Type B pancreatic cell (in vitro differentiated cells): ENCODE measurements around the gene SIRT5. TPM values are rescaled to one million over a fixed set of nuclear protein-coding genes. Genes with fewer than 3 reads are reported as not detected.

ENCODE experiments used
- DNase-seq: peaks from one replicate; pipeline ENCODE4 v3.0.0; 2021; ENCODE audit warnings: mixed read lengths; ENCODE audit not compliant: unreplicated experiment; ENCODE audit errors: extremely low spot score
- H3K27ac Mint-ChIP-seq: 2 replicates; pipeline ENCODE4 v1.8.0; 2021; ENCODE audit warnings: mild to moderate bottlenecking, mixed read lengths
- H3K27me3 Mint-ChIP-seq: 2 replicates; pipeline ENCODE4 v1.8.0; 2021; ENCODE audit warnings: mixed read lengths
- H3K36me3 Mint-ChIP-seq: 2 replicates; pipeline ENCODE4 v1.8.0; 2021; ENCODE audit warnings: mixed read lengths
- H3K4me1 Mint-ChIP-seq: one replicate; pipeline ENCODE4 v1.8.0; 2021; ENCODE audit warnings: mixed read lengths; ENCODE audit not compliant: unreplicated experiment
- H3K4me3 Mint-ChIP-seq: 2 replicates; pipeline ENCODE4 v1.8.0; 2021; ENCODE audit warnings: mild to moderate bottlenecking, mixed read lengths
- H3K9me3 Mint-ChIP-seq: 2 replicates; pipeline ENCODE4 v1.8.0; 2021; ENCODE audit warnings: mixed read lengths
- CTCF ChIP-seq: fragments of 200-600 bp; sonication (generic); conservative IDR thresholded peaks from 2 replicates; pipeline ENCODE4 v1.5.0; 2021; ENCODE audit warnings: antibody characterized with exemption, mild to moderate bottlenecking
- total RNA-seq: library from RNA; stranded (reverse); gene quantifications from 2 replicates; pipeline ENCODE4 v1.2.1, GENCODE V29; 2021; ENCODE audit warnings: low replicate concordance

SIRT5 gene
- total RNA-seq, 1 donor from 2014 or later: 15.3 TPM

GRCh38 chr6:13635948-13636658 is 61.7 kb downstream of the SIRT5 start:
- no peak for TF ChIP-seq CTCF
- Mint-ChIP-seq H3K27ac (no peak overlapping the region), H3K4me3 (no peak overlapping the region), H3K27me3 (no peaks in the 10 kb centered on the region), H3K36me3 (peaks cover 20% of the 10 kb centered on the region), H3K9me3 (no peaks in the 10 kb centered on the region), H3K4me1 (no peaks in the 10 kb centered on the region)
- DNase-seq: no peak

GRCh38 chr6:13638014-13638413 is 63.6 kb downstream of the SIRT5 start:
- Mint-ChIP-seq H3K9me3 (no peaks in the 10 kb centered on the region), H3K4me1 (no peaks in the 10 kb centered on the region), H3K36me3 (peaks cover 21% of the 10 kb centered on the region), H3K4me3 (no peak overlapping the region), H3K27ac (no peak overlapping the region), H3K27me3 (no peaks in the 10 kb centered on the region)
- DNase-seq: no peak
- no peak for TF ChIP-seq CTCF

GRCh38 chr6:13638626-13639025 is 64.2 kb downstream of the SIRT5 start:
- Mint-ChIP-seq H3K9me3 (no peaks in the 10 kb centered on the region), H3K36me3 (peaks cover 26% of the 10 kb centered on the region), H3K4me1 (no peaks in the 10 kb centered on the region), H3K27me3 (no peaks in the 10 kb centered on the region), H3K27ac (no peak overlapping the region), H3K4me3 (no peak overlapping the region)
- DNase-seq: no peak
- no peak for TF ChIP-seq CTCF

GRCh38 chr6:13641315-13641714 is 66.9 kb downstream of the SIRT5 start:
- H3K27me3 Mint-ChIP-seq: no peaks in the 10 kb centered on the region
- no peak overlapping the region for H3K27ac Mint-ChIP-seq
- peaks cover 23% of the 10 kb centered on the region for H3K36me3 Mint-ChIP-seq
- no peak overlapping the region for H3K4me3 Mint-ChIP-seq
- no peak for DNase-seq
- no peak for TF ChIP-seq CTCF
- H3K9me3 Mint-ChIP-seq: no peaks in the 10 kb centered on the region
- H3K4me1 Mint-ChIP-seq: no peaks in the 10 kb centered on the region

GRCh38 chr6:13643125-13643524 is 68.7 kb downstream of the SIRT5 start:
- TF ChIP-seq CTCF: no peak
- H3K27me3 Mint-ChIP-seq: no peaks in the 10 kb centered on the region

More at GRCh38 chr6:13643125-13643524, 68.7 kb downstream of the SIRT5 start:
- Mint-ChIP-seq H3K4me3 (no peak overlapping the region), H3K9me3 (no peaks in the 10 kb centered on the region), H3K27ac (no peak overlapping the region), H3K36me3 (peaks cover 18% of the 10 kb centered on the region), H3K4me1 (no peaks in the 10 kb centered on the region)
- no peak for DNase-seq
